ENCODE data around the gene MAN1C1. TPM values are rescaled to one million over a fixed set of nuclear protein-coding genes. Genes with fewer than 3 reads are reported as not detected.
A peak's percentile ranks its signal among the peaks of the same experiment; 100 is the strongest.

MAN1C1 gene
- total RNA-seq (14.6 and 17.7 TPM in 2 replicates), polyA plus RNA-seq (10.4 and 51.4 TPM in 2 replicates), polyA minus RNA-seq (ENCODE audit: low replicate concordance) (13.1 and 106 TPM in 2 replicates)
- polyA plus RNA-seq (2012) = 7.5 and 52.0 TPM in 2 replicates

- TF ChIP-seq, protein P1, sequence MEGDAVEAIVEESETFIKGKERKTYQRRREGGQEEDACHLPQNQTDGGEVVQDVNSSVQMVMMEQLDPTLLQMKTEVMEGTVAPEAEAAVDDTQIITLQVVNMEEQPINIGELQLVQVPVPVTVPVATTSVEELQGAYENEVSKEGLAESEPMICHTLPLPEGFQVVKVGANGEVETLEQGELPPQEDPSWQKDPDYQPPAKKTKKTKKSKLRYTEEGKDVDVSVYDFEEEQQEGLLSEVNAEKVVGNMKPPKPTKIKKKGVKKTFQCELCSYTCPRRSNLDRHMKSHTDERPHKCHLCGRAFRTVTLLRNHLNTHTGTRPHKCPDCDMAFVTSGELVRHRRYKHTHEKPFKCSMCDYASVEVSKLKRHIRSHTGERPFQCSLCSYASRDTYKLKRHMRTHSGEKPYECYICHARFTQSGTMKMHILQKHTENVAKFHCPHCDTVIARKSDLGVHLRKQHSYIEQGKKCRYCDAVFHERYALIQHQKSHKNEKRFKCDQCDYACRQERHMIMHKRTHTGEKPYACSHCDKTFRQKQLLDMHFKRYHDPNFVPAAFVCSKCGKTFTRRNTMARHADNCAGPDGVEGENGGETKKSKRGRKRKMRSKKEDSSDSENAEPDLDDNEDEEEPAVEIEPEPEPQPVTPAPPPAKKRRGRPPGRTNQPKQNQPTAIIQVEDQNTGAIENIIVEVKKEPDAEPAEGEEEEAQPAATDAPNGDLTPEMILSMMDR (conservative IDR thresholded peaks at IDR 0.05 in 1 of 2, IDR thresholded peaks at IDR 0.05 in 1 of 2; ENCODE audit: low read depth in 1 of 2, low read length in 2 of 2) = peak in 1 of 2 donors; percentile 25
- TF ChIP-seq EZH2 (IDR thresholded peaks at IDR 0.05; ENCODE audit: low read length, missing control alignments) = no peak
- Histone ChIP-seq H4K20me1 (ENCODE audit: control insufficient read depth, extremely low read depth, insufficient read depth, low read length) (no peaks in the 10 kb centered on the region), H3K4me1 (ENCODE audit: control insufficient read depth, extremely low read depth, insufficient read depth, low read length) (no peaks in the 10 kb centered on the region), H3K79me2 (ENCODE audit: control insufficient read depth, insufficient read depth, low read length) (no peaks in the 10 kb centered on the region), H2AFZ (ENCODE audit: low read length) (peak within 1 kb of the TSS; percentile 68), H3K4me3 (replicated peaks in 1 of 4; ENCODE audit: control extremely low read depth in 1 of 4, insufficient read depth in 1 of 4, low read depth in 3 of 4, low read length in 4 of 4) (peak within 1 kb of the TSS; percentile 26 to 73 (median 58)), H3K36me3 (ENCODE audit: control insufficient read depth, insufficient read depth, low read length) (no peaks in the 10 kb centered on the region), H3K9me3 (ENCODE audit: control insufficient read depth, insufficient read depth, low read depth, low read length) (no peaks in the 10 kb centered on the region), H3K27ac (ENCODE audit: insufficient read depth, low read length) (no peak within 1 kb of the TSS), H3K4me2 (ENCODE audit: extremely low read depth, insufficient read depth, low read length) (peak within 1 kb of the TSS; percentile 79), H3K9ac (ENCODE audit: insufficient read depth, low read length) (peak within 1 kb of the TSS; percentile 65), H3K27me3 (ENCODE audit: control insufficient read depth, insufficient read depth, low read length) (peaks cover 35% of the 10 kb centered on the region)
- DNase-seq (ENCODE audit: low read depth in 2 of 2) = peak; percentile 71 to 76
Measured at GRCh38 chr1:25616095-25616986, at the start of gene MAN1C1. Gene MAN1C1, plus strand, starts transcription at chr1:25616791. Its CDS starts 1,007 bp downstream, at chr1:25617798.

GRCh38 chr1:25567710-25568089 is 48.9 kb upstream of the MAN1C1 start:
- no peak overlapping the region for H3K4me3 ChIP-seq (replicated peaks in 1 of 4; ENCODE audit: control extremely low read depth in 1 of 4, insufficient read depth in 1 of 4, low read depth in 3 of 4, low read length in 4 of 4)
- no peak for TF ChIP-seq EZH2 (IDR thresholded peaks at IDR 0.05; ENCODE audit: low read length, missing control alignments)
- TF ChIP-seq, protein P1 (conservative IDR thresholded peaks at IDR 0.05 in 1 of 2, IDR thresholded peaks at IDR 0.05 in 1 of 2; ENCODE audit: low read depth in 1 of 2, low read length in 2 of 2) = no peak
- H3K36me3 ChIP-seq (ENCODE audit: control insufficient read depth, insufficient read depth, low read length) = peaks cover 6% of the 10 kb centered on the region
- H3K27ac ChIP-seq (ENCODE audit: insufficient read depth, low read length) = peak overlapping the region; percentile 83
- no peaks in the 10 kb centered on the region for H4K20me1 ChIP-seq (ENCODE audit: control insufficient read depth, extremely low read depth, insufficient read depth, low read length)
- H3K4me2 ChIP-seq (ENCODE audit: extremely low read depth, insufficient read depth, low read length) = peak overlapping the region; percentile 7
- no peaks in the 10 kb centered on the region for H3K27me3 ChIP-seq (ENCODE audit: control insufficient read depth, insufficient read depth, low read length)
- no peaks in the 10 kb centered on the region for H3K9me3 ChIP-seq (ENCODE audit: control insufficient read depth, insufficient read depth, low read depth, low read length)
- H2AFZ ChIP-seq (ENCODE audit: low read length) = no peak overlapping the region
- no peaks in the 10 kb centered on the region for H3K79me2 ChIP-seq (ENCODE audit: control insufficient read depth, insufficient read depth, low read length)
- H3K9ac ChIP-seq (ENCODE audit: insufficient read depth, low read length) = no peak overlapping the region
- peaks cover 33% of the 10 kb centered on the region for H3K4me1 ChIP-seq (ENCODE audit: control insufficient read depth, extremely low read depth, insufficient read depth, low read length)
- no peak for DNase-seq (ENCODE audit: low read depth in 2 of 2)

DNA sequence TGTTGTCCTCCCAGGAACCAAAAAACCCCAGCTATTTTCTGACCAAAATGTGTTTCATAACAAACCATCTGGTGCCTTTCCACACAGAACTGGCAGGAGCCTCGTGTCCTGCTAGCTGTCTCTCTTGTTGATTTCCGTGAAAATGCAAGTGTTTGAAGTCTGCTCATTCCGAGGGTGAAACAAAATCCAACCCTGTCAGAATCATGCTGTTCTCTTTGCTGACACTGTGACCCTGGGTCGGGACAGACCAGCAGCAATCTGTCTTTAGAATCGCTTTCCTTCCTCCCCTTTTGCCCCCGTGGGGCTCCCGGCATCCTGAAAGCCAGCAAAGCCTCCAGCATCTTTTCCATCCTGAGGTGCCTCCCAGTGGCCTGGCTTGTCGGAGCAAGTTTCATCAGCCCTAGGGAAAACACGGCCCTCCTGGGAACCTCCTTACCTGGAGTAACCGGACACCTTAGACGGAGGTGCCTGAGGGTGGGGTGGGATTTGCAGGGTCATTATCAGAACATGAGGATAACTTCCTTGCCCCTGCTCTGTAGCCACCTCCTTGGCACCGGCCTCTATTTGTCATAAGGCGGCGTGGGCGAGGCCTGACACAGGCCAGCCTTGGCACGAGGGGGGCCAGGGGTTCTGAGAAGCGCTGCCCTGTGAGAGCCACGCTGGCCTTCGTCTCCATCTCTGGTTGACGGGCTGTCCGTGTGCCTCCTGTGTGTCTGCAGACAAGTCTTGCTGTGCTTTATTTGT is 48.3 kb upstream of the MAN1C1 start:
- H3K79me2 ChIP-seq (ENCODE audit: control insufficient read depth, insufficient read depth, low read length) = no peaks in the 10 kb centered on the region
- peak; percentile 60 to 71 for DNase-seq (ENCODE audit: low read depth in 2 of 2)
- no peak overlapping the region for H3K9ac ChIP-seq (ENCODE audit: insufficient read depth, low read length)
- H3K27me3 ChIP-seq (ENCODE audit: control insufficient read depth, insufficient read depth, low read length) = no peaks in the 10 kb centered on the region
- TF ChIP-seq, protein P1 (conservative IDR thresholded peaks at IDR 0.05 in 1 of 2, IDR thresholded peaks at IDR 0.05 in 1 of 2; ENCODE audit: low read depth in 1 of 2, low read length in 2 of 2) = peak in 1 of 2 donors; percentile 21
- no peak for TF ChIP-seq EZH2 (IDR thresholded peaks at IDR 0.05; ENCODE audit: low read length, missing control alignments)
- H3K27ac ChIP-seq (ENCODE audit: insufficient read depth, low read length) = peak overlapping the region; percentile 83
- H3K4me2 ChIP-seq (ENCODE audit: extremely low read depth, insufficient read depth, low read length) = peak overlapping the region; percentile 17
- no peak overlapping the region for H2AFZ ChIP-seq (ENCODE audit: low read length)
- peaks cover 33% of the 10 kb centered on the region for H3K4me1 ChIP-seq (ENCODE audit: control insufficient read depth, extremely low read depth, insufficient read depth, low read length)
- H4K20me1 ChIP-seq (ENCODE audit: control insufficient read depth, extremely low read depth, insufficient read depth, low read length) = no peaks in the 10 kb centered on the region
- no peak overlapping the region for H3K4me3 ChIP-seq (replicated peaks in 1 of 4; ENCODE audit: control extremely low read depth in 1 of 4, insufficient read depth in 1 of 4, low read depth in 3 of 4, low read length in 4 of 4)
- H3K9me3 ChIP-seq (ENCODE audit: control insufficient read depth, insufficient read depth, low read depth, low read length) = no peaks in the 10 kb centered on the region
- H3K36me3 ChIP-seq (ENCODE audit: control insufficient read depth, insufficient read depth, low read length) = peaks cover 5% of the 10 kb centered on the region

Measured in fibroblast of lung (primary cell).